Measurements from ENCODE around the gene FBXL22. TPM values are rescaled to one million over a fixed set of nuclear protein-coding genes. Genes with fewer than 3 reads are reported as not detected.
"Not testable (repeated sequence)": the region's sequence is repeated elsewhere in the genome, so short reads cannot be mapped to it uniquely, and the experiment has no call there.

The FBXL22 gene
- total and polyA plus RNA-seq, 2 experiments from 2014 or later = 0.26 TPM; not detected in 1

- not testable (repeated sequence) for H3K4me2 ChIP-seq; H3K27ac Mint-ChIP-seq; H3K27me3 Mint-ChIP-seq (ENCODE audit: insufficient read depth, low read depth, poor library complexity); H3K27me3 ChIP-seq (ENCODE audit: insufficient read depth); H3K9me2 ChIP-seq (ENCODE audit: insufficient read depth); H3K79me2 ChIP-seq (replicated peaks; ENCODE audit: insufficient read depth); H3K9me3 Mint-ChIP-seq; H4K20me1 ChIP-seq (replicated peaks; ENCODE audit: insufficient read depth); H3K4me3 Mint-ChIP-seq; H3F3A ChIP-seq (replicated peaks; ENCODE audit: low read depth); H3K4me3 ChIP-seq; H3K27ac ChIP-seq (ENCODE audit: low read depth); ATAC-seq; H3K4me1 Mint-ChIP-seq; DNase-seq (ENCODE audit: low spot score); H3K36me3 ChIP-seq (ENCODE audit: insufficient read depth); H2AFZ ChIP-seq; H3K4me1 ChIP-seq (ENCODE audit: insufficient read depth)
- H3K36me3 Mint-ChIP-seq (ENCODE audit: low read depth) = peaks cover 27% of the 10 kb centered on the region
Measured at GRCh38 chr15:63617147-63617546, 20.0 kb downstream of the FBXL22 start.

- H3K27ac Mint-ChIP-seq; H3F3A ChIP-seq (replicated peaks; ENCODE audit: low read depth): not testable (repeated sequence)
- peaks cover 31% of the 10 kb centered on the region for H3K36me3 Mint-ChIP-seq (ENCODE audit: low read depth)
Measured at GRCh38 chr15:63617627-63618026, 20.4 kb downstream of the FBXL22 start.

DNA sequence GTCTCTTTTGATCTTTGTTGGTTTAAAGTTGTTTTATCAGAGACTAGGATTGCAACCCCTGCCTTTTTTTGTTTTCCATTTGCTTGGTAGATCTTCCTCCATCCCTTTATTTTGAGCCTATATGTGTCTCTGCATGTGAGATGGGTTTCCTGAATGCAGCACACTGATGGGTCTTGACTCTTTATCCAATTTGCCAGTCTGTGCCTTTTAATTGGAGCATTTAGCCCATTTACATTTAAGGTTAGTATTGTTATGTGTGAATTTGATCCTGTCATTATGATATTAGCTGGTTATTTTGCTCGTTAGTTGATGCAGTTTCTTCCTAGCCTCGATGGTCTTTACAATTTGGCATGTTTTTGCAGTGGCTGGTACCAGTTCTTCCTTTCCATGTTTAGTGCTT, 23.6 kb downstream of the FBXL22 start:
- H3K27ac Mint-ChIP-seq; H3K4me3 Mint-ChIP-seq; H3K4me1 Mint-ChIP-seq; H3K36me3 ChIP-seq (ENCODE audit: insufficient read depth); H3K79me2 ChIP-seq (replicated peaks; ENCODE audit: insufficient read depth); H3K9me2 ChIP-seq (ENCODE audit: insufficient read depth); H3F3A ChIP-seq (replicated peaks; ENCODE audit: low read depth); H3K27me3 Mint-ChIP-seq (ENCODE audit: insufficient read depth, low read depth, poor library complexity); H3K4me3 ChIP-seq; H3K4me2 ChIP-seq; H2AFZ ChIP-seq; H4K20me1 ChIP-seq (replicated peaks; ENCODE audit: insufficient read depth); H3K27me3 ChIP-seq (ENCODE audit: insufficient read depth); H3K4me1 ChIP-seq (ENCODE audit: insufficient read depth); H3K27ac ChIP-seq (ENCODE audit: low read depth); DNase-seq (ENCODE audit: low spot score); ATAC-seq; H3K9me3 Mint-ChIP-seq: not testable (repeated sequence)
- peaks cover 36% of the 10 kb centered on the region for H3K36me3 Mint-ChIP-seq (ENCODE audit: low read depth)

More at GRCh38 chr15:63617627-63618026, 20.4 kb downstream of the FBXL22 start:
- not testable (repeated sequence) for H3K4me3 ChIP-seq; ATAC-seq; H3K4me3 Mint-ChIP-seq; H3K27ac ChIP-seq (ENCODE audit: low read depth); H3K27me3 Mint-ChIP-seq (ENCODE audit: insufficient read depth, low read depth, poor library complexity); H3K9me3 Mint-ChIP-seq; H2AFZ ChIP-seq; H3K4me1 Mint-ChIP-seq; DNase-seq (ENCODE audit: low spot score); H3K79me2 ChIP-seq (replicated peaks; ENCODE audit: insufficient read depth); H3K9me2 ChIP-seq (ENCODE audit: insufficient read depth); H4K20me1 ChIP-seq (replicated peaks; ENCODE audit: insufficient read depth); H3K4me2 ChIP-seq; H3K27me3 ChIP-seq (ENCODE audit: insufficient read depth); H3K4me1 ChIP-seq (ENCODE audit: insufficient read depth)
- peaks cover 12% of the 10 kb centered on the region for H3K36me3 ChIP-seq (ENCODE audit: insufficient read depth)

DNA sequence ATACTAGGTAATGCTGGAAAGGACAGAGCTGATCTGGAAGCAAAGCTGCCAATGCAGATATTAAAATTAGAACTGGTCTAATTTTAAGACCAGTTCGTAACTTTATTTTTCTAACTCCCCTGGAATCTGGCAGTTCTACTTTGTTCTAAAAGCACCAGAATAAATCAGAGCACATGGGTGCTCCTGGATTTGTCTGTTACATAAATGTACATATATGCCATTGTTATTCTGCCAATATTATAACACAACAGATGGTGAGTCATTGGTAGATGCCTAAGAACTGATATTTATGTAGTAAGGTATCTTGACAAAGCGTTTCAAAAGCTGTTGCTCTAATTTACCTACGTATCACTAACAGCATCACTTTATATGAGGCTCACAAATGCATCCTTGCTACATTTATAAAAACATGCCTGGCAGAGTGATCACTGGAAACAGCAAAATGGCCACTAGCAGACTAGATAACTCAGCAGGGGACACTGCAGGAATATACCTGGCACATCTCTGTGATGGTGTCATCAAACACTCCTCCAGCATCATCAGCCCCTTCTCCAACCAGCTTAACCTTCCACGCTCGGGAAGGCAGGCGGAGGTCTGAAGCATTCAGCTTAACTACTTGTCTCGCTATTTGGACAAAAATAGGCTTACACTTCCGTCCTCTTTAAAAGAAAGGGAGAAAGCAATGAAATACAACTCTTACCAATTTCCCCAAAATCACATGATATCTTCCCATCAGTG, 26.2 kb downstream of the FBXL22 start:
- Histone ChIP-seq H3K4me3 (no peak overlapping the region), H3F3A (replicated peaks; ENCODE audit: low read depth) (no peaks in the 10 kb centered on the region), H3K4me1 (ENCODE audit: insufficient read depth) (no peaks in the 10 kb centered on the region), H2AFZ (no peak overlapping the region), H3K9me2 (ENCODE audit: insufficient read depth) (no peaks in the 10 kb centered on the region), H3K27me3 (ENCODE audit: insufficient read depth) (no peaks in the 10 kb centered on the region), H3K36me3 (ENCODE audit: insufficient read depth) (peaks cover 12% of the 10 kb centered on the region), H3K79me2 (replicated peaks; ENCODE audit: insufficient read depth) (no peaks in the 10 kb centered on the region), H4K20me1 (replicated peaks; ENCODE audit: insufficient read depth) (no peaks in the 10 kb centered on the region), H3K27ac (ENCODE audit: low read depth) (no peak overlapping the region), H3K4me2 (no peak overlapping the region)
- Mint-ChIP-seq H3K36me3 (ENCODE audit: low read depth) (peaks cover 39% of the 10 kb centered on the region), H3K27ac (no peak overlapping the region), H3K4me3 (no peak overlapping the region), H3K4me1 (no peaks in the 10 kb centered on the region), H3K27me3 (ENCODE audit: insufficient read depth, low read depth, poor library complexity) (no peaks in the 10 kb centered on the region), H3K9me3 (no peaks in the 10 kb centered on the region; the same call in 2 of the 3 replicates)
- TF ChIP-seq POLR2AphosphoS5 (IDR thresholded peaks at IDR 0.05; ENCODE audit: low read depth) (no peak), JUNB (IDR thresholded peaks at IDR 0.05; ENCODE audit: unreplicated experiment) (no peak), ZNF114 (CRISPR knock-in tag; IDR thresholded peaks at IDR 0.05) (no peak)
- ATAC-seq (no peak), DNase-seq (ENCODE audit: low spot score) (no peak)

Data from GM23338 (cell line).